Right atrium auricular region (tissue), 2 donors: ENCODE results near the gene KDM3B. TPM values are rescaled to one million over a fixed set of nuclear protein-coding genes. Genes with fewer than 3 reads are reported as not detected.

Experiments
- DNase-seq: peaks from one replicate; pipeline ENCODE4 v3.0.0-alpha.2; 2019; ENCODE audit warnings: low spot score
- H3K27ac ChIP-seq, 2 donors: fragments of 200-600 bp; sonication (generic); 1 replicate in 1 of 2; 2 replicates in 1 of 2; pipeline ENCODE4 v1.5.1; 2016 to 2019
- H3K27me3 ChIP-seq, 2 donors: fragments of 200-600 bp; sonication (generic); one replicate each; pipeline versions ENCODE4 v1.5.1 to v1.6.0; 2017 to 2019
- H3K36me3 ChIP-seq: fragments of 200-600 bp; sonication (generic); one replicate; pipeline ENCODE4 v1.5.1; 2016
- H3K4me1 ChIP-seq, 2 donors: fragments of 200-600 bp; sonication (generic); one replicate each; pipeline versions ENCODE4 v1.5.1 to v1.6.0; 2017 to 2019
- H3K4me3 ChIP-seq, 2 donors: fragments of 200-600 bp; sonication (generic); 1 replicate in 1 of 2; 2 replicates in 1 of 2; pipeline ENCODE4 v1.5.1; 2017 to 2019; ENCODE audit warnings: mild to moderate bottlenecking in 1 of 2, moderate library complexity in 1 of 2
- H3K9me3 ChIP-seq, 2 donors: fragments of 200-600 bp; sonication (generic); one replicate each; pipeline ENCODE4 v1.5.1; 2019
- CTCF ChIP-seq, 2 donors: fragments of 200-600 bp; sonication (generic); IDR thresholded peaks; one replicate each; pipeline ENCODE4 v1.5.1; 2019; ENCODE audit warnings: antibody characterized with exemption in 2 of 2
- total RNA-seq, 2 donors: library from RNA; depleted of rRNA; stranded (reverse); fragments of >200 nt; gene quantifications; one replicate each; pipeline ENCODE4 v1.1.0, GENCODE V29; 2016

The KDM3B gene
- total RNA-seq, 2 donors from 2014 or later: 42.9 to 46.9 TPM

GRCh38 chr5:138337685-138338410, 14.6 kb upstream of the KDM3B start, which contains the start of gene FAM53C:
Gene FAM53C, plus strand, starts transcription at chr5:138338266. Its CDS starts 3,070 bp downstream, at chr5:138341336.
- peak within 1 kb of the TSS; percentile 96 to 98 for H3K27ac ChIP-seq
- no peaks in the 10 kb centered on the region for H3K27me3 ChIP-seq
- DNase-seq: peak; percentile 88
- peaks cover 0 to 35% of the 10 kb centered on the region in 2 donors for H3K4me1 ChIP-seq
- no peak for TF ChIP-seq CTCF (IDR thresholded peaks at IDR 0.05)
- peaks cover 16% of the 10 kb centered on the region for H3K36me3 ChIP-seq
- H3K4me3 ChIP-seq: peak within 1 kb of the TSS; percentile 90 to 95
- H3K9me3 ChIP-seq: no peaks in the 10 kb centered on the region

DNA sequence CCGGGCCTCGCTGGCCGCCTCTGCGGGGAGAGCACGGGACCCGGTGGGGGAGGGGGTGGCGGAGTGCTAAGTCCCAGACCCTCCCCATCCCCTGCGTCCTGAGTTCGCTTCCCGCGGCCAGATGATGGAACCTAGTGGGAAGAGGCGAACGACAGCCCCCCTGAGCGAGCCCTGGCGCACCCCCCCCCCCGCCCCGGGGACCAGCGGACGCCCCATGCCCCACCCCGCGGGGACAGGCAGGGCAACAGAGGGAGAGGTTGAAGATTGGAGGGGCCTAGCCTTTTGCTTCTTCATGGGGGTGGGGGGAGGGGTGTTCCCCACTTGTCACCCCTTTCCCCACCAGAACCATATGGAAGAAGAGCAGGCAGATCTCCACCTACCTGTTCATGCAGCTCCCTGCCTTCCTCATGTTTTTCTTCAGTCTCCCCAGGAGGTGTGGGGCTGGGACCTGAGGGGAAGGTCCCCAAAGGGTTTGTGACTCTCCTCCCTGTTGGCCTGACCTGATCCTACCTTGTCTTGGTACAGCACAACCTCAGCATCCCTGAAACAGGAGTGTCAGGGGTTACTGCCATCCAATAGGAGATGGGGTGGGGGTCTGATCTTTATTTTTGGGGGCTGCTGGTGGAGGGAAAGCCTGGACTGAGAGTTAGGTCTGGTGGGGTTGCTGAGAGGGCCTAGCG, 13.9 kb upstream of the KDM3B start:
- no peaks in the 10 kb centered on the region for H3K9me3 ChIP-seq
- peaks cover 0 to 35% of the 10 kb centered on the region in 2 donors for H3K4me1 ChIP-seq
- peak overlapping the region; percentile 96 to 98 for H3K27ac ChIP-seq
- no peak for DNase-seq
- peak overlapping the region; percentile 90 to 95 for H3K4me3 ChIP-seq
- peaks cover 23% of the 10 kb centered on the region for H3K36me3 ChIP-seq
- TF ChIP-seq CTCF (IDR thresholded peaks at IDR 0.05): no peak
- H3K27me3 ChIP-seq: no peaks in the 10 kb centered on the region

- TF ChIP-seq CTCF (IDR thresholded peaks at IDR 0.05): no peak
- Histone ChIP-seq H3K4me1 (peaks cover 0 to 35% of the 10 kb centered on the region in 2 donors), H3K4me3 (peak overlapping the region; percentile 90 to 95), H3K9me3 (no peaks in the 10 kb centered on the region), H3K36me3 (peaks cover 25% of the 10 kb centered on the region), H3K27ac (peak overlapping the region; percentile 96 to 98), H3K27me3 (no peaks in the 10 kb centered on the region)
- DNase-seq: no peak
These were observed 13.4 kb upstream of the KDM3B start for GRCh38 chr5:138339091-138339456.

- Histone ChIP-seq H3K27ac (peak overlapping the region; percentile 96 to 98), H3K9me3 (no peaks in the 10 kb centered on the region), H3K36me3 (peaks cover 25% of the 10 kb centered on the region), H3K27me3 (no peaks in the 10 kb centered on the region), H3K4me3 (peak overlapping the region; percentile 90 to 95), H3K4me1 (peaks cover 0 to 35% of the 10 kb centered on the region in 2 donors)
- DNase-seq: no peak
- no peak for TF ChIP-seq CTCF (IDR thresholded peaks at IDR 0.05)
These were observed 13.0 kb upstream of the KDM3B start for GRCh38 chr5:138339464-138339863.

DNA sequence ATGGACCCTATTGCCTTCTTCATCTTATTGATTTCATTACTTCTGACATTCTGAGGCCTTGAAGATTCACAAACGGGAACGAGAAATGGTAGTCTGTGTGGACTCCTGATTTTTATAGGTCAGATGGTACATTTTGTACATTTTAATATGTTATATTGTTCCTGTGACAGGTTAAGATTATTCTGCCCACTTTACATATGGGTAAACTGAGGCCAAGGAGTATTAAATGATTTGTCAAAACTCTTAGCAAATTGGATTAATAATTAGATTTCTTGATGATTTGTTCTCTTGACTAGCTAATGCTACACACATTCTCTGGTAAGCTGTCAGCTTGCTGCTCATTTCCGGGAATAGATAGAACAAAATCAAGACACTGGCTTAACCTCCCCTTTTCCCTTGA, 12.5 kb upstream of the KDM3B start:
- DNase-seq: no peak
- Histone ChIP-seq H3K4me1 (peaks cover 0 to 35% of the 10 kb centered on the region in 2 donors), H3K27me3 (no peaks in the 10 kb centered on the region), H3K27ac (peak overlapping the region in 1 of 2 donors; percentile 98), H3K36me3 (peaks cover 30% of the 10 kb centered on the region), H3K9me3 (no peaks in the 10 kb centered on the region), H3K4me3 (no peak overlapping the region)
- no peak for TF ChIP-seq CTCF (IDR thresholded peaks at IDR 0.05)
